K562 (cell line): ENCODE data around the gene CRKL. TPM values are rescaled to one million over a fixed set of nuclear protein-coding genes. Genes with fewer than 3 reads are reported as not detected.
A peak's percentile ranks its signal among the peaks of the same experiment; 100 is the strongest.

Experiments used
- ATAC-seq: fragments of 200-7000 bp; cut with Tn5 transposase; 3 replicates; pipeline ENCODE4 v1.9.1; 2020; ENCODE audit warnings: moderate library complexity
- BruUV-seq: library from RNA; stranded (reverse); fragments of 400-500 nt; replicated peaks from 2 replicates; lab custom pipeline; 2021; lab: Mats Ljungman, UMichigan
- CTCF ChIA-PET: fragments of 300-600 bp; formaldehyde crosslinking; extraction: SDS; loops from one replicate; lab custom pipeline; 2021; ENCODE audit warnings: low intra/inter-chr PET ratio; lab: Yijun Ruan, JAX
- POLR2A ChIA-PET: fragments of 300-600, 350-650 bp; sonication (Branson Sonifier 250); formaldehyde crosslinking; extraction: SDS; loops from one replicate; lab custom pipeline; 2021; ENCODE audit warnings: antibody characterized with exemption, inconsistent platforms; lab: Yijun Ruan, JAX
- DNase-seq, 4 experiments: peaks; one replicate each; pipeline versions ENCODE4 v3.0.0 to v3.0.0-alpha.2; 2011 to 2018; ENCODE audit warnings: low spot score in 3 of 4, mixed read lengths in 3 of 4; ENCODE audit errors: extremely low read depth in 1 of 4
- FAIRE-seq: peaks from 2 replicates; lab custom pipeline; 2011; peaks lifted over from hg19 to GRCh38; lab: Jason Lieb, UNC
- H2AFZ ChIP-seq: 2 replicates; pipeline ENCODE4 v1.6.0; 2011; ENCODE audit warnings: low read depth, low read length, control low read depth, inconsistent platforms
- H3K27ac ChIP-seq: fragments of 200-600 bp; 3 replicates; pipeline ENCODE4 v1.8.0; 2011; ENCODE audit warnings: low read depth, mild to moderate bottlenecking, control low read depth, inconsistent platforms, low read length, moderate library complexity, mixed read lengths; ENCODE audit errors: extremely low read depth
- H3K27me3 ChIP-seq, 2 experiments: fragments of 300-600 bp in 1 of 2; 2 replicates in 1 of 2; 3 replicates in 1 of 2; pipeline versions ENCODE4 v1.6.0 to v1.8.0; 2011; ENCODE audit warnings: inconsistent platforms in 2 of 2, low read length in 2 of 2, mild to moderate bottlenecking in 1 of 2, mixed read lengths in 1 of 2, moderate library complexity in 1 of 2; ENCODE audit not compliant: control insufficient read depth in 2 of 2, insufficient read depth in 2 of 2
- H3K36me3 ChIP-seq: fragments of 300-600 bp; 3 replicates; pipeline ENCODE4 v1.8.0; 2011; ENCODE audit warnings: mild to moderate bottlenecking, low read length, inconsistent platforms; ENCODE audit not compliant: control insufficient read depth, insufficient read depth
- H3K4me1 ChIP-seq, 2 experiments: fragments of 200-600 bp in 1 of 2; replicated peaks in 1 of 2; 2 replicates in 1 of 2; 3 replicates in 1 of 2; pipeline versions ENCODE4 v1.5.1 to v1.8.0; 2011; ENCODE audit warnings: inconsistent platforms in 2 of 2, low read length in 2 of 2, mild to moderate bottlenecking in 1 of 2, mixed read lengths in 1 of 2, moderate library complexity in 1 of 2; ENCODE audit not compliant: control insufficient read depth in 2 of 2, insufficient read depth in 2 of 2
- H3K4me2 ChIP-seq: 2 replicates; pipeline ENCODE4 v1.6.1; 2011; ENCODE audit warnings: low read length, control low read depth, inconsistent platforms, mixed read lengths; ENCODE audit not compliant: insufficient read depth
- H3K4me3 ChIP-seq: fragments of 200-600 bp; sonication (generic), shearing (Covaris generic); 2 replicates; pipeline ENCODE4 v1.5.1; 2016; ENCODE audit warnings: control low read depth, inconsistent platforms
- H3K79me2 ChIP-seq: fragments of 200-600 bp; 3 replicates; pipeline ENCODE4 v1.8.0; 2011; ENCODE audit warnings: low read length, inconsistent platforms; ENCODE audit not compliant: control insufficient read depth, insufficient read depth
- H3K9ac ChIP-seq, 2 experiments: 2 replicates each; pipeline versions ENCODE4 v1.6.0 to v1.6.1; 2011; ENCODE audit warnings: low read depth in 2 of 2, low read length in 2 of 2, control low read depth in 1 of 2, inconsistent platforms in 1 of 2, mild to moderate bottlenecking in 1 of 2, mixed read lengths in 1 of 2; ENCODE audit not compliant: insufficient read depth in 1 of 2
- H3K9me1 ChIP-seq: one replicate; pipeline ENCODE4 v1.6.0; 2011; ENCODE audit warnings: inconsistent platforms, mild to moderate bottlenecking, low read length, moderate library complexity; ENCODE audit not compliant: control insufficient read depth, insufficient read depth
- H3K9me3 ChIP-seq: replicated peaks from 2 replicates; pipeline ENCODE4 v1.5.1; 2011; ENCODE audit warnings: low read depth, low read length, inconsistent platforms; ENCODE audit not compliant: control insufficient read depth, insufficient read depth
- H4K20me1 ChIP-seq: replicated peaks from 2 replicates; pipeline ENCODE4 v1.6.1; 2011; ENCODE audit warnings: low read length, inconsistent platforms, mixed read lengths; ENCODE audit not compliant: control insufficient read depth, insufficient read depth
- CEBPG ChIP-seq, 3 experiments: fragments of 200-800 bp in 1 of 3; sonication (Bioruptor generic) in 1 of 3; sonication (generic) in 1 of 3; formaldehyde crosslinking in 1 of 3; IDR thresholded peaks in 2 of 3; conservative IDR thresholded peaks in 1 of 3; 2 replicates each; pipeline versions ENCODE4 v1.6.1 to v1.8.0; 2016 to 2022; ENCODE audit warnings: missing compliant biosample characterization in 2 of 3, missing genetic modification characterization in 2 of 3, mild to moderate bottlenecking in 1 of 3, missing genetic modification reagents in 1 of 3
- DIDO1 ChIP-seq: fragments of 450-650 bp; IDR thresholded peaks from 2 replicates; pipeline ENCODE4 v1.6.1; 2016; ENCODE audit warnings: low read depth, missing biosample characterization, missing genetic modification characterization
- EZH2 ChIP-seq: IDR thresholded peaks from 2 replicates; pipeline ENCODE4 v1.6.1; 2012; ENCODE audit warnings: low read depth, mild to moderate bottlenecking, inconsistent platforms, low read length, borderline replicate concordance
- FOS ChIP-seq: IDR thresholded peaks from 3 replicates; pipeline ENCODE4 v1.6.1; 2011; ENCODE audit not compliant: insufficient read length; ENCODE audit errors: extremely low read depth
- FOXA3 ChIP-seq, 2 experiments: fragments of 450-650 bp in 1 of 2; sonication (generic) in 1 of 2; formaldehyde crosslinking; IDR thresholded peaks in 1 of 2; conservative IDR thresholded peaks in 1 of 2; 2 replicates each; pipeline versions ENCODE4 v1.4.0 to v1.8.0; 2020 to 2022; ENCODE audit warnings: mild to moderate bottlenecking in 2 of 2, missing genetic modification reagents in 1 of 2
- MAFG ChIP-seq: fragments of 450-650 bp; conservative IDR thresholded peaks from 2 replicates; pipeline ENCODE4 v1.6.1; 2016; ENCODE audit warnings: missing genetic modification characterization, missing compliant biosample characterization
- NFE2L1 ChIP-seq: fragments of 450-650 bp; IDR thresholded peaks from 2 replicates; pipeline ENCODE4 v1.6.1; 2016; ENCODE audit warnings: missing genetic modification characterization, low read depth, mild to moderate bottlenecking, missing compliant biosample characterization, moderate library complexity, borderline replicate concordance
- NR2C2 ChIP-seq, 2 experiments: fragments of 200-800 bp in 1 of 2; sonication (Bioruptor generic) in 1 of 2; sonication (generic) in 1 of 2; formaldehyde crosslinking in 1 of 2; IDR thresholded peaks; 2 replicates each; pipeline versions ENCODE4 v1.6.1 to v1.8.0; 2016 to 2022; ENCODE audit warnings: mild to moderate bottlenecking in 1 of 2, missing compliant biosample characterization in 1 of 2, missing genetic modification characterization in 1 of 2, missing genetic modification reagents in 1 of 2
- POLR2A ChIP-seq: fragments of 450-650 bp; conservative IDR thresholded peaks from 2 replicates; pipeline ENCODE4 v1.6.1; 2016
- PURB ChIP-seq: sonication (generic); formaldehyde crosslinking; IDR thresholded peaks from 2 replicates; pipeline ENCODE4 v1.9.0; 2021; ENCODE audit warnings: low read depth, mild to moderate bottlenecking, missing genetic modification reagents
- ZNF134 ChIP-seq: fragments of 250-450 bp; sonication (Bioruptor Pico); conservative IDR thresholded peaks from 2 replicates; pipeline ENCODE4 v1.4.0; 2020
- ZNF316 ChIP-seq: fragments of 450-650 bp; IDR thresholded peaks from 2 replicates; pipeline ENCODE4 v1.6.1; 2016
- ZNF644 ChIP-seq: fragments of 200-800 bp; sonication (Bioruptor generic); IDR thresholded peaks from 2 replicates; pipeline ENCODE4 v1.6.1; 2016; ENCODE audit warnings: low read depth, missing genetic modification characterization, missing compliant biosample characterization
- WGBS: fragments of 100-300 bp; shearing (Covaris generic); methylation state at CpG from one replicate; pipeline ENCODE4 v1.1.6; 2016; ENCODE audit warnings: low coverage, mixed read lengths; ENCODE audit not compliant: insufficient coverage; ENCODE audit errors: missing lambda C conversion rate; 5-methylcytosine and 5-hydroxymethylcytosine counted together
- in situ Hi-C: fragments of 300-500 bp; cut with MboI; formaldehyde crosslinking; loops from 4 replicates; pipeline ENCODE4 v1.15.0; 2018; ENCODE audit warnings: inconsistent platforms, mixed read lengths
- intact Hi-C: fragments of 100-400 bp; cut with micrococcal nuclease; formaldehyde crosslinking; loops from 2 replicates; pipeline ENCODE4 v1.14.2; 2022
- polyA plus RNA-seq, 8 experiments: library from polyadenylated mRNA; depleted of rRNA in 4 of 8; stranded (reverse) in 5 of 8; unstranded in 3 of 8; fragments of >200 nt; fragmentation: Nextera tagmentation in 2 of 8; fragmentation: Illumina TruSeq in 1 of 8; extraction: Ambion mirVana in 2 of 8; extraction: Trizol in 1 of 8; gene quantifications; 2 replicates each; pipeline versions ENCODE4 v1.2.1 to v1.2.3, GENCODE V29; 2011 to 2014; ENCODE audit warnings: inconsistent platforms in 1 of 8, missing spikeins in 1 of 8
- total RNA-seq, 7 experiments: library from RNA; depleted of rRNA in 6 of 7; stranded (reverse); fragments of >200 nt in 6 of 7; fragmentation: Illumina TruSeq in 2 of 7; extraction: Trizol in 2 of 7; gene quantifications; 2 replicates each; pipeline versions ENCODE4 v1.2.1 to v1.2.3, GENCODE V29; 2011 to 2021; ENCODE audit warnings: low replicate concordance in 1 of 7
- TF ChIP-seq, protein P1 (sequence below): fragments of 250-450 bp; sonication (Bioruptor Pico); IDR thresholded peaks from 2 replicates; pipeline ENCODE4 v1.5.1; 2021; ENCODE audit warnings: mild to moderate bottlenecking
- TF ChIP-seq, protein P2 (sequence below): fragments of 250-450 bp; sonication (Bioruptor Pico); IDR thresholded peaks from 2 replicates; pipeline ENCODE4 v1.6.1; 2021; ENCODE audit warnings: mild to moderate bottlenecking

Gene CRKL
- total and polyA plus RNA-seq, 9 of the 15 experiments (the other 6 are each of a cell fraction or from before 2014, with no cell fraction given): 100 to 263 (median 124) TPM

DNA sequence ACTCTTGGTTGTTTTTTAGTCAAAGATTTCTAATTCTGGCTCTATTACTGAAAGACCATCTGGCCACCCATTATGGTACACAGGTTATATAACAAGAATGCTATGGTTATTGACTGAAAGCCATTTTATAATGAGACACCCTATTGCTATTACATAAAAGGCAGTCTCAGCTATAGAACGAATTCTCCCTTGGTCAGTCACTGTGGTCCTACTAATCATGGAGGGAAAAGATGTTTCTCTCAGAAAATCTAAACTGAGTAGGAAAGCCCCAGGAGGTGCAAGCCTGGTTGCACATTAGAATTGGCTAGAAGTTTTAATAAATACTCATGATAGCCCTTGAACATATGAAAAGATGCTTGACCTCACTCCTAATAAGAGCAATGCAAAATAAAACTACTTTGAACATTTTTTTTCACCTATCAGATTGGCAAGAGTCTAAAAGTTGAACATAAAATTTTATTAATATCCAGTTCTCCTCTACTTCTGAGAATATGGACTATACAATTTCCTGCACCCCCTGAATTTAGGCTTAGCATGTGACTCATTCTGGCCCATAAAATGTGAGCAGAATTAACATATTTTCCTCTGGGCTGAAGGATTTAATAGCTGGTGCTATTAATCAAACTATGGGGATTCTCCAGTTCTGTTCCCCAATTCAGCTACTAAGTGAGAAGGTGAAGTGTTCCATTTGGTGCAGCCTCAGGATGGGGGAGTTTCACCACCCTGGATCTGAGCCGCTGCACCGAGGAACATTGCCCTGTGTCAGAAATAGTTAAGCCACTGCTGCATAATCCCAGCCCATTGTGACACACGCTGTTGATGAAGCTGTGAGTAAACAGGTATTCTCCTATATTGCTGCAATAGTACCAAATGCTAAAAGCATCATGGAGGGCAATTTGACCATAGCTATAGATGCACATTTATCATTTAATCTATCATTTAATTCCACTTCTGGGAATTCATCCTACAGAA is 11.5 kb upstream of the CRKL start (continued):
- TF ChIP-seq, protein P1, sequence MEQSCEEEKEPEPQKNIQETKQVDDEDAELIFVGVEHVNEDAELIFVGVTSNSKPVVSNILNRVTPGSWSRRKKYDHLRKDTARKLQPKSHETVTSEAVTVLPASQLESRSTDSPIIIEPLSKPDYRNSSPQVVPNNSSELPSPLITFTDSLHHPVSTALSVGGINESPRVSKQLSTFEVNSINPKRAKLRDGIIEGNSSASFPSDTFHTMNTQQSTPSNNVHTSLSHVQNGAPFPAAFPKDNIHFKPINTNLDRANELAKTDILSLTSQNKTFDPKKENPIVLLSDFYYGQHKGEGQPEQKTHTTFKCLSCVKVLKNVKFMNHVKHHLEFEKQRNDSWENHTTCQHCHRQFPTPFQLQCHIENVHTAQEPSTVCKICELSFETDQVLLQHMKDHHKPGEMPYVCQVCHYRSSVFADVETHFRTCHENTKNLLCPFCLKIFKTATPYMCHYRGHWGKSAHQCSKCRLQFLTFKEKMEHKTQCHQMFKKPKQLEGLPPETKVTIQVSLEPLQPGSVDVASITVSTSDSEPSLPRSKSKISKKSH: 0 out of 2 replicates have a peak, but pooled peaks have one; percentile 32
- TF ChIP-seq EZH2 (0 out of 2 replicates have a peak, but pooled peaks have one; percentile 56), FOS (no peak), PURB (CRISPR knock-in tag) (no peak), DIDO1 (tag) (no peak)
- TF ChIP-seq, protein P2, sequence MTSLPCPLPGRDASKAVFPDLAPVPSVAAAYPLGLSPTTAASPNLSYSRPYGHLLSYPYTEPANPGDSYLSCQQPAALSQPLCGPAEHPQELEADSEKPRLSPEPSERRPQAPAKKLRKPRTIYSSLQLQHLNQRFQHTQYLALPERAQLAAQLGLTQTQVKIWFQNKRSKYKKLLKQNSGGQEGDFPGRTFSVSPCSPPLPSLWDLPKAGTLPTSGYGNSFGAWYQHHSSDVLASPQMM: 0 out of 2 replicates have a peak, but pooled peaks have one; percentile 69

DNA sequence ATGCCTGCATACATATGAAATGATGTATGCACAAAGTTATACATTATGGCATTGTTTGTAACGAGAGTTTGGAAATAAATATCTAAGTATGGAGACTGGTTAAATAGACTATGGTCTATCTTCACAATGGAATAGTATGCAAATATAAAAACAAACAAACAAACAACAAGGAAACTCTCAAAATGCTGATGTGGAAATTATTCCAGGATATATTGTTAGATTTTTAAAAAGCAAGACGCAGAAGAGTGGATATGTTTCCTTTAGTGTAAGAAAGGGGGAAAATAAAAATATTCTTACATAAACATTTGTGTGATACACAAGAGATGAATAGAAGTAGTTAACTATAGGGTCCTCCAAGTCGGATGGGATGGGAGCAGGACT is 10.8 kb upstream of the CRKL start:
- Histone ChIP-seq H3K27ac (no peak overlapping the region), H3K27me3 (peaks cover 15 to 27% of the 10 kb centered on the region in 2 experiments), H3K79me2 (no peaks in the 10 kb centered on the region), H3K4me1 (no peaks in the 10 kb centered on the region), H3K4me2 (no peak overlapping the region), H3K9ac (no peak overlapping the region), H4K20me1 (no peaks in the 10 kb centered on the region), H2AFZ (no peak overlapping the region), H3K9me3 (no peaks in the 10 kb centered on the region), H3K4me3 (no peak overlapping the region), H3K36me3 (no peaks in the 10 kb centered on the region), H3K9me1 (no peaks in the 10 kb centered on the region)
- WGBS: 2% methylated on average over 3 of the region's 3 CpGs
- DNase-seq: no peak
- in situ Hi-C loops (no loop called here), intact Hi-C loops (no loop called here)
- ChIA-PET POLR2A (interaction anchor here (0.6 to 54.6 kb wide), 5 partner anchors 10 to 177 kb away, joined by 3 to 1556 read pairs (median 30); partner anchors contain the start of genes AIFM3, CRKL and LZTR1), CTCF (interaction anchor here (0.5 kb wide), 1 partner anchor 383 kb away, joined by 3 read pairs; no protein-coding TSS in a partner anchor)
- FAIRE-seq: no peak
- ATAC-seq: no peak
- BruUV-seq: no TSS peak
- peak; percentile 76 for TF ChIP-seq MAFG
- TF ChIP-seq ZNF316: peak; percentile 94
- TF ChIP-seq POLR2A: no peak
- no peak for TF ChIP-seq ZNF644 (tag)
- TF ChIP-seq ZNF134: 0 out of 2 replicates have a peak, but pooled peaks have one; percentile 24
- peak in 1 of 2 experiments; percentile 36; a peak in 2 of 4 replicates for TF ChIP-seq FOXA3 (CRISPR knock-in tag; conservative IDR thresholded peaks at IDR 0.05 in 1 of 2, IDR thresholded peaks at IDR 0.05 in 1 of 2)
- TF ChIP-seq CEBPG (CRISPR knock-in tag; IDR thresholded peaks at IDR 0.05): no peak
- TF ChIP-seq CEBPG (tag; conservative IDR thresholded peaks at IDR 0.05 in 1 of 2, IDR thresholded peaks at IDR 0.05 in 1 of 2): peak in 1 of 2 experiments; percentile 7; a peak in 1 of 4 replicates
- TF ChIP-seq NFE2L1 (tag): no peak
- TF ChIP-seq NR2C2 (CRISPR knock-in tag; IDR thresholded peaks at IDR 0.05): no peak
- TF ChIP-seq NR2C2 (tag; IDR thresholded peaks at IDR 0.05): no peak
